ENCODE data around the gene MYCBPAP. TPM values are rescaled to one million over a fixed set of nuclear protein-coding genes. Genes with fewer than 3 reads are reported as not detected.

Gene MYCBPAP
- polyA plus RNA-seq, 3 donors: 1.4 to 3.3 (median 2.2) TPM

DNA sequence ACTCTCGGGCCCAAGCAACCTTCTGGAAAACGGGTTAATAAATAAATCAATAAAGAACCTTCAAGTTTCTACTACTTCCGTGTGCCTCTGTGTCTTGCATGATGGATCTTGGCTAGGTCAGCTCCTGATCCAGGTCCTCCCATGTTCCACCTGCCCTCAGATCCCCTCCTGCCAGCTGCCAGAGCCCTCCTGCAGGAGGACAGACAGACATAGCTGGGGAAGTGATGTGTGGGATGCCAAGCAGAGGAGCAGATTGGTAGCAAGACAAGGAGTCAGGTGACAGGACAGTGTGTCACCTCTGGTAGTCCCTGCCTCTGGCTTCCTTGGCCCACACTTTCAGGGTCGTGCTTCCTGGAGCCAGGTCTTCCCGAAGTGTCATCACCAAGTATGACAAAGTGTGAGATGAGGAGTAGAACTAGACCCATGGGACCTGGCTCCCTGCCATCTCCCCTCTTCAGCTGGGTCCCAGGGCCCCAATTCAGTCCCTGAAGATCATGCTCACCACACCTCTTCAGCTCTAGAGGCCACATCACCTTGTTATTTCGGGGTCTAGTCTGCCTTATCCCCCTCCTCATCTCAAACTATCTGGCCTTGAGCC, 23.3 kb downstream of the MYCBPAP start:
- DNase-seq (ENCODE audit: extremely low read depth in 1 of 11, low read depth in 9 of 11, low spot score in 4 of 11): no peak

- no peak for DNase-seq (ENCODE audit: extremely low read depth in 1 of 11, low read depth in 9 of 11, low spot score in 4 of 11)
Measured at GRCh38 chr17:50532452-50533024, 24.3 kb downstream of the MYCBPAP start, which contains the start of gene EPN3. TSS of gene EPN3 (plus strand) at chr17:50532735. CDS start at chr17:50536557, 3,822 bp downstream.

DNA sequence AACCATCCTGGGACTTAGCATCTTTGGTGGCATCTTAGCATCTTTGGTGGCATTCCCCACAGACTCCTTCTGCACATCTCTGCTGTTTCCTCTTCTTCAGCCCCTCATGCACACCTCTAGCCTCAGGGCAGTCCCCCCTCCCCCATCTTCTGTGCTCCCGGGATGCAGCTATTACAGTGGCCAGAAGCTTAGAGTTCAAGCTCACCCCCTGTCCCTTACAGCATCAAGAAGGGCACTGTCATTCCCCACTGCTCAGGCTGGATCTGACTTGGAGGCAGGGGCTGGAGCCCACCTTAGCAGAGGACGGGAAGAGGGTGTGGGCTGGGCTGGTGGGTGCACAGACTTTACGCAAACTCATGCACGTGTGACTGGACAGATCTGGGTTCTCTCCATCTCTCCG, 24.9 kb downstream of the MYCBPAP start:
- DNase-seq (ENCODE audit: extremely low read depth in 1 of 11, low read depth in 9 of 11, low spot score in 4 of 11): no peak

DNA sequence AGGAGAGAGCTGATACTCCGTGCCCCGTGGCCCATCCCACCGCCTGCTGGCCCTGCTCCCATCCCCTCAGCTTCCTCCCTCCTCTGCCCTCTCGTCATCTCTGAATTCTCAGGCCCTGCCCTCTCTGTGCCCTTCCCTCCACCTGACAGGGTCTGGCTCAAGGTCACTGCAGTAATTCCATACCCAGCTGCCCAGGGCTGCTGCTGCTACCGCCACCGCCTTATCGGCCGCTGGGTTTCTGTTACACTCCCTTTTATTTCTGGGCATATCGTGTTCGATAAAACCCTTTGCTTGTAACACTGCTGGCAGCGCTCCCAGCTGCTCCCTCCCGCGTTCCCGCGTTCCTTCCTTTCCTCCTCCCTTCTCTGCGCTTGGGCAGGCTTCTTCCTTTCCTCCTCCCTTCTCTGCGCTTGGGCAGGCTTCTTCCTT, 25.5 kb downstream of the MYCBPAP start:
- DNase-seq (ENCODE audit: extremely low read depth in 1 of 11, low read depth in 9 of 11, low spot score in 4 of 11): peak in 3 of 11 donors; percentile 45 to 63 (median 49)

DNA sequence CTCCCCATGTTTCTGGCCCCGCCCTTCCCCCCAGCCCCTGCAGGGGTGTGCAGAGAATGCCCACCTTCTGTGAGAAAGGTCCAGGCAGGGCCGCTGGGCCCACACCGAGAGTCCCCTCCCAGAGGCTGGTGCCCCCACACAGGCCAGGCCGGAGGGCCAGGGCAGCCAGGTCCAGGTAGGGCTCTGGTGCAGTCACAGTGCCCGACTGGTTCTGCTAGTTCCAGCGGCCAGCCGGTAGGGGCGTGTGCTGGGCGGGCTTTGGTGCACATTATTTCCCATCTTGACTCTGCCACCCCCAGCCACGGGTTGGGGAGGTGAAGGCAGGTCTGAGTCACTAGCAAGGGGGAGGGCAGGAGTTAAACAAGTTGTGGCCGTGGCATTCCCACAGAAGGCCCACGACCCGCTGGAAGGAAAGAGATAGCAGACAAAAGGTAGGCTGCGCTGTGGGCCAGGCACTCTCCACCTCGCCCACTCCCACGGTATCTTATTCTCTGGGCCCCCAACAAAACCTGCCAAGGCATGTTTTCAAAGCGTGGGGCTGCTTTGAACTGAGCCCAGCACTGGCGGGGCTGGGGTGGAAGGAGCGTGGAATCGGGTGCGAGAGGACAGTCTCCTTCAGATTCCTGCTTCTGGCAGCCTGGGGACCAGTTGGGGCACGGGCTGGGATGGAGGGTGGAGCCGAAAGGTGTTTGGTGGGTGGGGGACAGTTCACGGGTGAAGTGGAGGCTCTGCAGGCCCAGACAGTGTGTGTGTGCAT, 26.2 kb downstream of the MYCBPAP start:
- no peak for DNase-seq (ENCODE audit: extremely low read depth in 1 of 11, low read depth in 9 of 11, low spot score in 4 of 11)

GRCh38 chr17:50534979-50535326, 26.7 kb downstream of the MYCBPAP start:
- DNase-seq (ENCODE audit: extremely low read depth in 1 of 11, low read depth in 9 of 11, low spot score in 4 of 11): no peak

DNA sequence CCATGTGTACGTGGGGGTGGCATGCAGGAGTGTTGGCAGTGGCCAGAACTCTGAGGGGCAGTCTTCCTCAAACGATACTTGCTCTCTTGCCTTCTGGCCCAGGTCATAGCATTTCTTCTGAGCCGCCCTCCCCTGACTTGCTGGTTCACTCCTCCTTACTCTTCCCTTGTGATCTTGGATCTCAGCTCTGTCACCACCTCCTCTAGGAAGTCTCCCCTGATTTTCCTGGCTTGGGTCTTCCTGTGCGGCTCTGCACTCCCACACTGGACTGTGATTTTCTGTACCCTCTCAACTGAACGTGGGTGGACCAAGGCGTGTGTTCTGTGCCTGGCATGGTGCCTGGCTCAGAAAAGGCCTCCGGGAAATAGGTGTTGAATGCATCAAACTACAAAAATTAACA, 27.2 kb downstream of the MYCBPAP start:
- no peak for DNase-seq (ENCODE audit: extremely low read depth in 1 of 11, low read depth in 9 of 11, low spot score in 4 of 11)

DNA sequence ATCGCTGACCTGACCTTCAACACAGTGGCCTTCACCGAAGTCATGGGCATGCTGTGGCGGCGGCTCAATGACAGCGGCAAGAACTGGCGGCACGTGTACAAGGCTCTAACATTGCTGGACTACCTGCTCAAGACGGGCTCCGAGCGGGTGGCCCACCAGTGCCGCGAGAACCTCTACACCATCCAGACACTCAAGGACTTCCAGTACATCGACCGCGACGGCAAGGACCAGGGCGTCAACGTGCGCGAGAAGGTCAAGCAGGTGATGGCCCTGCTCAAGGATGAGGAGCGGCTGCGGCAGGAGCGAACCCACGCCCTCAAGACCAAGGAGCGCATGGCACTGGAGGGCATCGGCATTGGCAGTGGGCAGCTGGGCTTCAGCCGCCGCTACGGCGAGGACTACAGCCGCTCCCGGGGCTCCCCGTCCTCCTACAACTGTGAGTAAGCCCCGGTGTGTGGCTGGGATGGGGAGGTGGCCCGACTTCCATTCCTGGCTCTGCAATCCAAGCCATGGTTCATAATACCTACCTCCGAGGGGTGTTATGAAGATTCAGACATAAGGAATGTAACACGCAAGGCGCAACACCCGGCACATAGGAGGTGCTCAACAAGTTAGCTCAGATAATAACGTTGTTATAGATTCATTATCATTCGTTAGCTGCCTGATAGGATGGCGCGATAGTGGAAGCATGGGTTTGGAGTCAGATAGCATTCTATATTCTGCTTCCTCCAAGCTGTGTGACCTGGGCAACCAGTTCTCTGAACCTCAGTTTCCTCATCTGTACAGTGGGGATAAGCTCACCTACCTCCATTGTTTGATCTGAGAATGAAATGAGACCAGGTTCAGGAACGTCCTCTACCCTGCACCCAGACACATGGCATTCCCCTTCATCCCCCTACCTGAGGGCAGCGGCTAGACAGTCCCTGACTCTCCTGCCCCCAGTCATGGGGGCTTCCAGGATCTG, 28.7 kb downstream of the MYCBPAP start:
- no peak for DNase-seq (ENCODE audit: extremely low read depth in 1 of 11, low read depth in 9 of 11, low spot score in 4 of 11)

GRCh38 chr17:50537721-50538548, 29.7 kb downstream of the MYCBPAP start:
- DNase-seq (ENCODE audit: extremely low read depth in 1 of 11, low read depth in 9 of 11, low spot score in 4 of 11): no peak

DNA sequence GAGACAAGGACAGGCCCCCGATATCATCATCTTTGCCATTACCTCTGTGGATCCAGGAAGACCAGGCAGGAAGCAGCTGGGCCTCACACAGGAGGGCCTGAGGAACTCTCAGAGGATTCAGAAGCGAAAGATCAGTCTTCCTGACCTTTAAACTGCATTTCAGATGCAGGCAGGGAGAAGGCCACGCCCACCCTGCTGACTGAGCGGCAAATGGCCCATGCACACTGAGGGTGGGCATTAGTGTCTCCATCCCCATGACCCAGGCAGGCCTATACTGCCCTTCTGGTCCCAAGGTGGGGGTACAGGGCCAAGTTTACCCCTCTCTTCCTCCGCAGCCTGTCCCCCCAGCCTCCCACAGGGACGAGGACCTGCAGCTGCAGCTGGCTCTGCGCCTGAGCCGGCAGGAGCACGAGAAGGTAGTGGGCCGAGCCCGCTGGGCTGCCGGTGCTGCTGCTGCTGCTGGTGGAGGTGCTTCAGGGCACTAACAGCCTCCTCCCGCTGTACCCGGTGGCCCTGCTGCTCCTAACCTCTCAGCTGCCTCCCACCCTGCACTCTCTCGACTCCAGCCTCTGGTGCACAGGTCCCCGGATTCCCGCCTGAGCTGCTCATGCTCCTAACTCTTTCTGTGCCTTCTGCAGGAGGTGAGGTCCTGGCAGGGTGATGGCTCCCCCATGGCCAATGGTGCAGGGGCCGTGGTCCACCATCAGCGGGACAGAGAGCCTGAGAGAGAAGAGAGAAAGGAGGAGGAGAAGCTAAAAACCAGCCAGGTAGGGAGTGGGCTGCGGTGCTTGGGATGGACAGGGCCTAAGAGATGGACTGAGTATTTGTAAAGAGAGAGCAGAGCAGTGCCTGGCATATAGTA, 30.5 kb downstream of the MYCBPAP start:
- no peak for DNase-seq (ENCODE audit: extremely low read depth in 1 of 11, low read depth in 9 of 11, low spot score in 4 of 11)

DNA sequence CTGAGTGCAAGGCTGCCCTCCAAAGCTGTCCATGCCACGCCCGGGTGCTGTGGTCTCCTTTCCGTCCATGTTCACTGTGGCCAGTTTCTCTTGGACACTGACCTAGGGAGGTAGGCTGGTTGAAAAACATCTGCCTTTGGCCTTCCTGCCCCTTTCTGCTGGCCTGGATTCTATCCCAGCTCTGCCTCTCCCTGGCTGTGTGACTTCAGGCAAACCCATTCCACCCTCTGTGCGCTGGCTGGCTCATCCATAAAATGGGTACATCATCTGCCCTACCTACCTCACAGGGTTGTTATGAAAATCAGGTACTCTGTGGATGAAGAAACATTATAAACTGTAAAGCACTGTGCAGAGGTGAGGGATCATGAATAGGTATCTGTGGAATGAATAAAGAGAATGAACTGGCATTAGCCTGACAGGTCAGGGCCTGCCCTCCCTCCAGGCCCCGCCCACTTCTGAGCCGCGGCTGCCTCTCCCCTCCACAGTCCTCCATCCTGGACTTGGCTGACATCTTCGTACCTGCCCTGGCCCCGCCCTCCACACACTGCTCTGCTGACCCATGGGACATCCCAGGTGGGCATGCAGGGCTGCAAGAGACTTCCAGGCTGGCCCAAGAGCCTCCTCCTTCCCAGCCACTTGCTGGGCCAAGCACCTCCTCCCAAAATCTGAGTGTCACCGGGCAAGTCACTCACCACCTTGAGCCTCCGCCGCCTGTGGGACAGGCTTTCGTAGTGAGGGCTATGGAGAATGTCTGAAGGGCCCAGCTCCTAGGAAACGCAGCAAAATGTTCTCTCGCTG, 31.7 kb downstream of the MYCBPAP start:
- no peak for DNase-seq (ENCODE audit: extremely low read depth in 1 of 11, low read depth in 9 of 11, low spot score in 4 of 11)

GRCh38 chr17:50540560-50541401, 32.5 kb downstream of the MYCBPAP start:
- no peak for DNase-seq (ENCODE audit: extremely low read depth in 1 of 11, low read depth in 9 of 11, low spot score in 4 of 11)

DNA sequence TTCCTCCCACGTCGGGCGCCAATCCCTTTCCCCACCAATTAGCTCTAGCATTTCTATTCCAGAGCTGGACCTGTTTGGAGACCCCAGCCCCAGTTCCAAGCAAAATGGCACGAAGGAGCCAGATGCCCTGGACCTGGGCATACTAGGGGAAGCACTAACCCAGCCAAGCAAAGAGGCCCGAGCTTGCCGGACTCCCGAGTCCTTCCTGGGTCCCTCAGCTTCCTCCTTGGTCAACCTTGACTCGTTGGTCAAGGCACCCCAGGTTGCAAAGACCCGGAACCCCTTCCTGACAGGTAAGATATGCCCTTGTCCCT, 33.1 kb downstream of the MYCBPAP start:
- no peak for DNase-seq (ENCODE audit: extremely low read depth in 1 of 11, low read depth in 9 of 11, low spot score in 4 of 11)

GRCh38 chr17:50541716-50542688, 33.8 kb downstream of the MYCBPAP start:
- DNase-seq (ENCODE audit: extremely low read depth in 1 of 11, low read depth in 9 of 11, low spot score in 4 of 11): peak in 4 of 11 donors; percentile 83 to 85 (median 84)

Data from renal cortex interstitium (tissue), 11 donors.